GM10266 (cell line): ENCODE data around the gene RSPRY1.
"Not testable (repeated sequence)": the region's sequence is repeated elsewhere in the genome, so short reads cannot be mapped to it uniquely, and the experiment has no call there.

Experiments used
- DNase-seq: peaks from one replicate; pipeline ENCODE4 v3.0.0; 2012; ENCODE audit errors: extremely low spot score
- TF ChIP-seq, protein P1 (sequence below): IDR thresholded peaks from 2 replicates; pipeline ENCODE4 v1.5.1; 2012; ENCODE audit warnings: mild to moderate bottlenecking, low read depth; ENCODE audit not compliant: control insufficient read depth, insufficient read depth; ENCODE audit errors: missing control alignments

RSPRY1 gene

DNA sequence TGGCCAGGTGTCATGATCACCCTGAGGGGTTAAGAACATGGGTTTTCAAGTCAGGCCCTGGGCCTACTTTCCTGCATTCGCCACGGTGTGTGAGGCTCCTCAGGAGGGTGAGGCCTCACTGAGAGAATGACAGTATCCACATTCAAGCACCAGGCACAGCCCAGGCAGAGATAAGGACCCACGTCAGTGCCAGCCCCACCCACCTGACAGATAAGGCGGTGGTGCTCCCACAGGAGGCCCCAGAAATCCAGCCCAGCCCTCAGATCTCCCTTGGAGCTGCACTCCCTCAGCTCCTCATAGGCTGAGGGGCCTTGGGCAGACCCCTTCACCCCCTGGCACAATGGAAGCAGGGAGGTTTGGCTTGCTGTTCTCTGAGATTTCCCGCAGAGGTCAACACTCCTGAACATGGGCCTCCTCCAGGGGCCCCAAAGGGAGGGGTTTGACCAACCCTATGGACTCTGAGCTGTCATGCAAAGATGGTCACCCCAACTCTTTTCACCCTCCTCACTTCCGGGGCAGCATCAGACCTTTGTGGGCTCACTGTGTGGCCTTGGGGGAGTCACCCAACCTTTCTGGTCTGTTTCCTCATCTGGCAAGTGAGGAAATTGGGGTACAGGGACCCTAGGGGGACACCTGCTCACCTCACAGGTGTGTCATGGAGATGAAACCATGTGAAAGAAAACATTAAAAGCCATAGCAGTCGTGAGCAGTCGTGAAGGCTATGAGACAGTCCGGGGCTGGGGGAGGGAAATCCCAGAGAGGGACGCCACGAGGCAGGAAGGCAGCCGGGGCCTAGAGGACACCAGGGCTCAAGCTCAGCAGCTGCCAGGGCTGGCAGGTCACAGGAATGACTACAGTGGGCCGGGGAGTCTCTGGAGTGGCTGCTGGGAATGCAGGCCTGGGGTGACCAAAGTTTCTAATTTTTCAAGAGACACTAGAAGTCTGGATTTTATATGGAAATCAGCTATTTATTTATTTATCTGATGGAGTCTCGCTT lies 83.0 kb downstream of the RSPRY1 start:
- TF ChIP-seq, protein P1, sequence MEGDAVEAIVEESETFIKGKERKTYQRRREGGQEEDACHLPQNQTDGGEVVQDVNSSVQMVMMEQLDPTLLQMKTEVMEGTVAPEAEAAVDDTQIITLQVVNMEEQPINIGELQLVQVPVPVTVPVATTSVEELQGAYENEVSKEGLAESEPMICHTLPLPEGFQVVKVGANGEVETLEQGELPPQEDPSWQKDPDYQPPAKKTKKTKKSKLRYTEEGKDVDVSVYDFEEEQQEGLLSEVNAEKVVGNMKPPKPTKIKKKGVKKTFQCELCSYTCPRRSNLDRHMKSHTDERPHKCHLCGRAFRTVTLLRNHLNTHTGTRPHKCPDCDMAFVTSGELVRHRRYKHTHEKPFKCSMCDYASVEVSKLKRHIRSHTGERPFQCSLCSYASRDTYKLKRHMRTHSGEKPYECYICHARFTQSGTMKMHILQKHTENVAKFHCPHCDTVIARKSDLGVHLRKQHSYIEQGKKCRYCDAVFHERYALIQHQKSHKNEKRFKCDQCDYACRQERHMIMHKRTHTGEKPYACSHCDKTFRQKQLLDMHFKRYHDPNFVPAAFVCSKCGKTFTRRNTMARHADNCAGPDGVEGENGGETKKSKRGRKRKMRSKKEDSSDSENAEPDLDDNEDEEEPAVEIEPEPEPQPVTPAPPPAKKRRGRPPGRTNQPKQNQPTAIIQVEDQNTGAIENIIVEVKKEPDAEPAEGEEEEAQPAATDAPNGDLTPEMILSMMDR: no peak
- no peak for DNase-seq

DNA sequence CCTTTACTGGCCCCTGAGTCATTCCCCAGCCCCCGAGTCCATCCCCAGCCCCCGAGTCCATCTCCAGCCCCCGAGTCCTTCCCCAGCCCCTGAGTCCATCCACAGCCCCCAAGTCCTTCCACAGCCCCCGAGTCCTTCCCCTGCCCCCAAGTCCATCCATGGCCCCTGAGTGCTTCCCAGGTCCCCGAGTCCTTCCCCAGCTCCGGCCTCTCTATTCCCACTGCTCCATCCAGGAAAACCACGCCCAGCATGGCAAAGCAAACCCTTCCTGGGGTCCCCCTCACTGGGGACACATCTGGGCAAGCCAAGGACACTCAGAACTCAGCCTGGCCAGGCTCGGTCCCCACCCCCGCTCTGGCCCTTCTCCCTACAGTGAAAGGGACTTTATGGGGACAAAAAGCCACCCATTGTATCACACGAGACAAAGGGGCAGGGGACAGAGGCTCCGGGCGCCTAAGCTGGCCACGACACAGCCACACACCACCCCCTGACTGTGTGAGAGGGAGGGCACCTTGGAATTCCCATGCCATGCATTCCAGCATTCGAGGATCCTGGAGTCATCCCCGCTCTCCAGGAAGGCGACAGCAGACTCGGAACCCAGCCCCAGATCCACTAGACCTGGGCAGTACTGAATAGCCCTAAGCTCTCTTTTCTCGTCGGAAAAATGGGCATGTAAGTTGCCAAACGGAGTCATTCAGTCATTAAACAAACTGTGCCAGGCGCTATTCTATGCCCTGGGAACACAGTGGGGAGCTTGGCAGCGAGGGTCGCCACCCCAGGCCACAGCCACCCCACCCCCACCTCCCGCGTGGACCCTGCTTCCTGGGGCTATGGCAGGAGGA lies 84.3 kb downstream of the RSPRY1 start:
- TF ChIP-seq, protein P1: no peak
- DNase-seq: no peak

DNA sequence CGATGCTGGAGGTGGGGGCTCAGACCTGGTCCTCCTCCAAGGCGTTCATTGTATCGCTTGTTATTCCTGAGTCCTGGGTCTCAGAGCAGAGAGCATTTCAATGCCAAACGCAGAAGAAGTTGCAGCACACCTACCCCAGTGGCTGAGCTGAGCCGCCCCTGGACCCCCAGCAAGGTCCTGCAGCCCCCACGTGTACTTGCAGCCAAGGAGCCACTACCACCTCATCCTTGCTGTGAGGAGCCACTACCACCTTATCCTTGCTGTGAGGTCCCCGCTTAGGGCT lies 84.9 kb downstream of the RSPRY1 start:
- DNase-seq: no peak
- TF ChIP-seq, protein P1: no peak

DNA sequence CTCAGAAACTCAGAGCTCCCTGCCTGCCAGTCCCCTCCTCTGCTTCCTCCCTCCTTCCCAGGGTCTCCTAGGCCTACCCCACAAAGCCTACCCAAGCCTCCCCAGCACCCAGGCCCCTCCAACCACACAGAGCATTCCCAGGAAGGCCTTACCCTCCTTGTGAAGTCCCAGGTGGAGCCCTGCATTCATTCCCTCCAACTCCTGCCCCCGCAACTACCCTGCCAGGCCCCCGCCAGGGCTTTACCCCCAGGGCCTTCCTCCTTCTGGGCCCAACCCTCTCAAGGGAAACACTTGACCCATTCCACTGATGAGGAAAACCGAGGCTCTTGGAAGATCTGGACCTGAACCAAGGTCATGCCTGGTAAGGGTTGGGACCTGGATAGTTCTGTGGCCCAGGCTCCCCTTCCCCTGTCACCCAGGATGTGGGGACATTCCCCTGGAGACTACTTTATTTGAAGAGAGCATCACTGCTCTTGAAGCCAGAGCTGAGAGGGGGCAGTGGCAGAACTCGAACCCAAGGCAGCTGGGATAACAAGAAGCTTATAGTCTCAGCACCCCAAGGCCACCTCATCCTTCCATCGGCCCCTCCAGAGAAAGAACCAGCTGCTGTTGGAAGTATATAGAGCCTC lies 85.9 kb downstream of the RSPRY1 start:
- TF ChIP-seq, protein P1: no peak

DNA sequence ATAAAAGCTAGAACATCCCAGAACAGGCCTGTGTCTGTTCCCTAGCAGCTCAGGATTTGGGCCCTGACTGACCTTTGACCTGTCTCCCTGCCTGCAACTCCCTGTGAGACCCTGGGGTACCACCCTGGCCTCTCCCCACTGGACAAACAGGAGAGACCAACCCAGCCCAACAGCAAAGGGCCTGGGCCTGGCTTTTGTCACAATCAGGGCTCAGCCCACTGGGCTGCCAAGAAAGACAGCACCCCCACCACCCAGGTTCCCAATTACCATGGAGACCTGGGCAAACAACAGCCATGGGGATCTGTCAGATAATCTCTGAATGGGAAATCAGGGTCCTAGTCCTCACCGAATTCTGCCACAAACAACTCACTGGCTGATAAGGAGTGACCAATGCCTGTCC lies 87.2 kb downstream of the RSPRY1 start:
- no peak for DNase-seq
- TF ChIP-seq, protein P1: no peak

More for the DNA sequence above, 85.9 kb downstream of the RSPRY1 start:
- no peak for DNase-seq

DNA sequence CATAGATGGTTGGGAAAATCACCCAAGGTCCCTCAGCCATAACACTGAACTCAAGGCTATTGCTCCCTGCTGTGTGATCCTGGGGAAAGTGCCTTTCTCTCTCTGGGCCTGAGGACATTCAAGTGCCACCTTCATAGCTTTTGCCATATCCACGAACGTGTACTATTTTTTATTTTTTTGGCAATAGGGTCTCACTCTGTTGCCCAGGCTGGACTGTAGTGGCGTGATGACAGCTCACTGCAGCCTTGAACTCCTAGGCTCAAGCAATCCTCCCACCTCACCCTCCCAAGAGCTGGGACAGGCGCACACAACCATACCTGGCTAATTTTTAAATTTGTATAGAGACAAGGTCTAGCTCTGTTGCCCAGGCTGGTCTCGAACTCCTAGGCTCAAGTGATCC lies 87.7 kb downstream of the RSPRY1 start:
- no peak for DNase-seq
- TF ChIP-seq, protein P1: no peak

DNA sequence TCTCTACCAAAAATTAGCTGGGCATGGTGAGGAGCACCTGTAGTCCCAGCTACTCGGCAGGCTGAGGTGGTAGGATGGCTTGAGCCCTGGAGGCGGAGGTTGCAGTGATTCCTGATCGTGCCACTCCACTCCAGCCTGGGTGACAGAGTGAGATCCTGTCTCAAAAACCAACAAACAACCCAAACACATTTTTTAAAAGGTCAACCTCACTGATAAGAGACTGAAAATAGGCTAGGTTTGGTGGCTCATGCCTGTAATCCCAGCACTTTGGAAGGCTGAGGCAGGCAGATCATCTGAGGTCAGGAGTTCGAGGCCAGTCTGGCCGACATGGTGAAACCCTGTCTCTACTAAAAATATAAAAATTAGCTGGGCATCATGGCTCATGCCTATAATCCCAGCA lies 89.8 kb downstream of the RSPRY1 start:
- DNase-seq: not testable (repeated sequence)
